ENCODE measurements around the gene FOXM1.

FOXM1 gene

DNA sequence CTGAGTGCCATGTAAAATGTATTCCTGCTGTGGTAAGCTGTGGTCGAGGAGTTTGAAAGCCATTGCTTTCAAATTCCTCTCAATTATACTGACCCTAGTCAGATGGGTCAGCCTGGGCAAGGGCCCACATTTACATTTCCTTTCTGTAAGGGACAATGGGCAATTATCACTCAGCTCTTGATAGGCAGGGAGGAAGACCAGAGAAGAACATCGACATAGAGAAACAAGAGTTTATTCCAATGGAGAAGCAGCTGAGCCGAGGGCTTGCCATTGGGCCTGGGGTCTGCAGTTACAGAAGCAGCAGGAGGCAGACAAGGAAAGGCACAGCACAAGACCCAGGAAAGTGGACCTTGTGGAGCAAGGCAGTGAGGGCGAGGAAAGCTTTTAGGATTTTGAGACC lies 51.8 kb downstream of the FOXM1 start:
- Histone ChIP-seq H3K4ac (ENCODE audit: low read length) (no peak overlapping the region), H3K4me3 (ENCODE audit: low read length in 2 of 2) (no peak overlapping the region), H2BK12ac (ENCODE audit: low read length) (no peak overlapping the region), H3K18ac (ENCODE audit: low read length) (peak overlapping the region; percentile 24), H3K79me1 (ENCODE audit: low read depth, low read length) (no peaks in the 10 kb centered on the region), H2BK15ac (ENCODE audit: low read length) (no peak overlapping the region), H3K9me3 (replicated peaks in 1 of 2; ENCODE audit: control insufficient read depth in 2 of 2, insufficient read depth in 1 of 2, low read depth in 1 of 2, low read length in 2 of 2) (no peaks in the 10 kb centered on the region), H2AK5ac (ENCODE audit: low read depth, low read length) (no peak overlapping the region), H3K9ac (ENCODE audit: low read depth, low read length, poor library complexity) (no peak overlapping the region), H3K27ac (replicated peaks; ENCODE audit: low read length) (peak overlapping the region; percentile 87), H3K4me2 (ENCODE audit: insufficient read depth, low read length, poor library complexity, severe bottlenecking) (no peak overlapping the region), H4K8ac (ENCODE audit: low read depth, low read length) (no peak overlapping the region), H3K27me3 (ENCODE audit: control insufficient read depth in 3 of 3, insufficient read depth in 3 of 3, low read depth in 1 of 3, low read length in 3 of 3) (no peaks in the 10 kb centered on the region), H2BK120ac (ENCODE audit: low read depth, low read length) (no peak overlapping the region), H4K91ac (ENCODE audit: low read depth, low read length, poor library complexity) (no peak overlapping the region), H2BK5ac (ENCODE audit: low read length) (no peak overlapping the region), H2AFZ (ENCODE audit: low read length) (no peak overlapping the region), H3K36me3 (replicated peaks in 1 of 2; ENCODE audit: control insufficient read depth in 2 of 2, insufficient read depth in 2 of 2, low read length in 2 of 2) (peaks cover 26 to 80% of the 10 kb centered on the region in 2 donors), H3K4me1 (ENCODE audit: control insufficient read depth in 2 of 2, insufficient read depth in 1 of 2, low read depth in 1 of 2, low read length in 2 of 2) (peaks cover 24 to 25% of the 10 kb centered on the region in 2 donors), H3K14ac (ENCODE audit: low read length) (no peak overlapping the region), H3K23ac (ENCODE audit: low read depth, low read length, poor library complexity) (no peak overlapping the region)
- DNase-seq (ENCODE audit: low spot score), result no peak
- WGBS, 2 donors (ENCODE audit: extremely low coverage in 2 of 2, insufficient read length in 2 of 2, insufficient replicate concordance in 1 of 2), result no CpG with 5 or more reads among the region's 4 CpGs

DNA sequence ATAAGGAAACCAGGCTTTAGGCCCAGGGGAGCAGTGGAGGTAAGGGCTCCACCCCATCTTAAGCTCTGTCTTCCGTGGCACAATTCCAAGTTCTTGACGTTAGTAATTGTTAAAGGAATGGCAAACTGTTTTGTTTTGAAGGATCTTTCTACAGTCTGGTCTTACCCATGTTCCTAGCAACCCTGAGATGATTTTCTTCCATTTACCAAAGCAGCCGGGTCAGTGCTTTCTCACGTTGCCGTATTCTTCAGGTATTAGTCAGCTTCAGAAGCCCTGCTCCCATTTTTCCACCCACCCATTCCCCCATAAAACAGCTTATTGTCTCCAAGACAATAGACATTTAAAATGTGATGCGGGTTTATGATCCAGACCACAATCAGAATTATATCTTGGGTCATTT lies 52.4 kb downstream of the FOXM1 start:
- Histone ChIP-seq H4K91ac (ENCODE audit: low read depth, low read length, poor library complexity) (no peak overlapping the region), H3K9me3 (replicated peaks in 1 of 2; ENCODE audit: control insufficient read depth in 2 of 2, insufficient read depth in 1 of 2, low read depth in 1 of 2, low read length in 2 of 2) (no peaks in the 10 kb centered on the region), H2AFZ (ENCODE audit: low read length) (no peak overlapping the region), H4K8ac (ENCODE audit: low read depth, low read length) (no peak overlapping the region), H2AK5ac (ENCODE audit: low read depth, low read length) (no peak overlapping the region), H3K18ac (ENCODE audit: low read length) (no peak overlapping the region), H2BK5ac (ENCODE audit: low read length) (no peak overlapping the region), H3K4me1 (ENCODE audit: control insufficient read depth in 2 of 2, insufficient read depth in 1 of 2, low read depth in 1 of 2, low read length in 2 of 2) (peaks cover 24 to 25% of the 10 kb centered on the region in 2 donors), H3K9ac (ENCODE audit: low read depth, low read length, poor library complexity) (no peak overlapping the region), H3K79me1 (ENCODE audit: low read depth, low read length) (no peaks in the 10 kb centered on the region), H3K27me3 (ENCODE audit: control insufficient read depth in 3 of 3, insufficient read depth in 3 of 3, low read depth in 1 of 3, low read length in 3 of 3) (no peaks in the 10 kb centered on the region), H2BK15ac (ENCODE audit: low read length) (no peak overlapping the region), H3K14ac (ENCODE audit: low read length) (no peak overlapping the region), H3K27ac (replicated peaks; ENCODE audit: low read length) (no peak overlapping the region), H3K36me3 (replicated peaks in 1 of 2; ENCODE audit: control insufficient read depth in 2 of 2, insufficient read depth in 2 of 2, low read length in 2 of 2) (peaks cover 31 to 83% of the 10 kb centered on the region in 2 donors), H3K4ac (ENCODE audit: low read length) (no peak overlapping the region), H3K4me3 (ENCODE audit: low read length in 2 of 2) (no peak overlapping the region), H3K4me2 (ENCODE audit: insufficient read depth, low read length, poor library complexity, severe bottlenecking) (no peak overlapping the region), H3K23ac (ENCODE audit: low read depth, low read length, poor library complexity) (no peak overlapping the region), H2BK12ac (ENCODE audit: low read length) (no peak overlapping the region), H2BK120ac (ENCODE audit: low read depth, low read length) (no peak overlapping the region)
- no peak for DNase-seq (ENCODE audit: low spot score)
- WGBS, 2 donors (ENCODE audit: extremely low coverage in 2 of 2, insufficient read length in 2 of 2, insufficient replicate concordance in 1 of 2), result no CpG with 5 or more reads among the region's 6 CpGs

DNA sequence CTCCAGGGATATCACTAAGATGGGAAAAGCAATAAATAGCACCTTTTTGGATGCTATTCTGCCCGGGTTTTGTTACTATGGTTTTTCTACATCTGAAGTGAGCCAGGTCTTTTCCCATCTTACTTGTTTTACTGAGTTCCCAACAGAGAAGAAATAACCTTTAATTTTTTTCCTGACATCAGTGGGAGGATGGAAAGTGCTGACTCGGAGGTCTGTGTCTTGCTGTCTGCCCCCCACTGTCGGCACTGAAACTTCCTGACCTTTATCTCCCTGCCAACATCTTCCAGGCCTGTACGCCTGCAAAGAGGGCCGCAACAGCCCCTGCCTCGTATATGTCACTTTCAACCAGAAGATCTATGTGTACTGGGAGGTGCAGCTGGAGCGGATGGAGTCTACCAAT lies 53.5 kb downstream of the FOXM1 start:
- H3K14ac ChIP-seq (ENCODE audit: low read length), result no peak overlapping the region
- H3K9me3 ChIP-seq (replicated peaks in 1 of 2; ENCODE audit: control insufficient read depth in 2 of 2, insufficient read depth in 1 of 2, low read depth in 1 of 2, low read length in 2 of 2), result no peaks in the 10 kb centered on the region
- no CpG with 5 or more reads among the region's 7 CpGs for WGBS, 2 donors (ENCODE audit: extremely low coverage in 2 of 2, insufficient read length in 2 of 2, insufficient replicate concordance in 1 of 2)

DNA sequence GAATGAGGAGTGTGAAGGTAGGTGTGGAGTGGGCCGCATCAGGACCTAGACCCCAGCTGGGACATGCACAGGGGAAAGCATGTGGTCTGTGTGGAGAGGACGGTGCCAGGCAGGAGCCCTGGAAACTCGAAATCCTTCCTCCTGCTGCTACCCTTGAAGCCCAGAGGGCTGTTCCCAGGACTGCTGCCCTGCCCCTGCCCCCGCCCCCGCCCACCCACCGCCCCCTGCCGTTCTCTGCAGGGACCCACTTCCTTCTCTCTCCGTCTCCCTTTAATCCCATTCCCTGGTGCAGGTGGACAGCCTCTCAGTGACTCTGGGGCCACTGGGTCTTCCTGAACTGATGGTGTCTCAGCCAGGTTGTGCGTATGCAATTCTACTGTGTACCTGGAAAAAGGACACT lies 56.5 kb downstream of the FOXM1 start:
- WGBS, 2 donors (ENCODE audit: extremely low coverage in 2 of 2, insufficient read length in 2 of 2, insufficient replicate concordance in 1 of 2), result no CpG with 5 or more reads among the region's 9 CpGs
- H3K18ac ChIP-seq (ENCODE audit: low read length), result no peak overlapping the region
- H4K8ac ChIP-seq (ENCODE audit: low read depth, low read length), result no peak overlapping the region
- H3K9me3 ChIP-seq (replicated peaks in 1 of 2; ENCODE audit: control insufficient read depth in 2 of 2, insufficient read depth in 1 of 2, low read depth in 1 of 2, low read length in 2 of 2), result no peaks in the 10 kb centered on the region
- no peak overlapping the region for H2BK15ac ChIP-seq (ENCODE audit: low read length)
- DNase-seq (ENCODE audit: low spot score), result no peak
- no peak overlapping the region for H2BK12ac ChIP-seq (ENCODE audit: low read length)
- no peaks in the 10 kb centered on the region for H3K79me1 ChIP-seq (ENCODE audit: low read depth, low read length)
- no peak overlapping the region for H3K4me3 ChIP-seq (ENCODE audit: low read length in 2 of 2)
- no peak overlapping the region for H3K4me2 ChIP-seq (ENCODE audit: insufficient read depth, low read length, poor library complexity, severe bottlenecking)
- no peaks in the 10 kb centered on the region for H3K27me3 ChIP-seq (ENCODE audit: control insufficient read depth in 3 of 3, insufficient read depth in 3 of 3, low read depth in 1 of 3, low read length in 3 of 3)
- H3K4ac ChIP-seq (ENCODE audit: low read length), result no peak overlapping the region
- no peak overlapping the region for H3K9ac ChIP-seq (ENCODE audit: low read depth, low read length, poor library complexity)
- H3K27ac ChIP-seq (replicated peaks; ENCODE audit: low read length), result no peak overlapping the region
- no peak overlapping the region for H4K91ac ChIP-seq (ENCODE audit: low read depth, low read length, poor library complexity)
- H3K14ac ChIP-seq (ENCODE audit: low read length), result no peak overlapping the region
- no peak overlapping the region for H2BK5ac ChIP-seq (ENCODE audit: low read length)
- H3K36me3 ChIP-seq (replicated peaks in 1 of 2; ENCODE audit: control insufficient read depth in 2 of 2, insufficient read depth in 2 of 2, low read length in 2 of 2), result peaks cover 38 to 79% of the 10 kb centered on the region in 2 donors
- peaks cover 10 to 13% of the 10 kb centered on the region in 2 donors for H3K4me1 ChIP-seq (ENCODE audit: control insufficient read depth in 2 of 2, insufficient read depth in 1 of 2, low read depth in 1 of 2, low read length in 2 of 2)
- no peak overlapping the region for H3K23ac ChIP-seq (ENCODE audit: low read depth, low read length, poor library complexity)
- no peak overlapping the region for H2BK120ac ChIP-seq (ENCODE audit: low read depth, low read length)
- H2AFZ ChIP-seq (ENCODE audit: low read length), result no peak overlapping the region
- H2AK5ac ChIP-seq (ENCODE audit: low read depth, low read length), result no peak overlapping the region

More for the DNA sequence above, 53.5 kb downstream of the FOXM1 start:
- DNase-seq (ENCODE audit: low spot score), result no peak
- Histone ChIP-seq H3K23ac (ENCODE audit: low read depth, low read length, poor library complexity) (no peak overlapping the region), H3K18ac (ENCODE audit: low read length) (no peak overlapping the region), H2AK5ac (ENCODE audit: low read depth, low read length) (no peak overlapping the region), H3K4me2 (ENCODE audit: insufficient read depth, low read length, poor library complexity, severe bottlenecking) (no peak overlapping the region), H2BK12ac (ENCODE audit: low read length) (no peak overlapping the region), H3K4me1 (ENCODE audit: control insufficient read depth in 2 of 2, insufficient read depth in 1 of 2, low read depth in 1 of 2, low read length in 2 of 2) (peaks cover 24 to 25% of the 10 kb centered on the region in 2 donors), H2BK120ac (ENCODE audit: low read depth, low read length) (no peak overlapping the region), H3K27ac (replicated peaks; ENCODE audit: low read length) (no peak overlapping the region), H3K4me3 (ENCODE audit: low read length in 2 of 2) (no peak overlapping the region), H3K9ac (ENCODE audit: low read depth, low read length, poor library complexity) (no peak overlapping the region), H2BK5ac (ENCODE audit: low read length) (no peak overlapping the region), H3K36me3 (replicated peaks in 1 of 2; ENCODE audit: control insufficient read depth in 2 of 2, insufficient read depth in 2 of 2, low read length in 2 of 2) (peaks cover 31 to 82% of the 10 kb centered on the region in 2 donors), H2AFZ (ENCODE audit: low read length) (no peak overlapping the region), H2BK15ac (ENCODE audit: low read length) (no peak overlapping the region), H3K4ac (ENCODE audit: low read length) (no peak overlapping the region), H4K8ac (ENCODE audit: low read depth, low read length) (no peak overlapping the region), H3K79me1 (ENCODE audit: low read depth, low read length) (no peaks in the 10 kb centered on the region), H4K91ac (ENCODE audit: low read depth, low read length, poor library complexity) (no peak overlapping the region), H3K27me3 (ENCODE audit: control insufficient read depth in 3 of 3, insufficient read depth in 3 of 3, low read depth in 1 of 3, low read length in 3 of 3) (no peaks in the 10 kb centered on the region)

Data from neuronal stem cell (in vitro differentiated cells).